Skin epidermis (tissue), 12 donors: ENCODE measurements around the gene ARHGAP6.

Source experiments
- H3K27ac ChIP-seq, 21 experiments: fragments of 200-600 bp; sonication (generic) in 11 of 21; one replicate each; pipeline ENCODE4 v1.5.0; 2020; ENCODE audit warnings: mild to moderate bottlenecking in 3 of 21, inconsistent platforms in 2 of 21, moderate library complexity in 2 of 21
- H3K4me3 ChIP-seq, 7 experiments: fragments of 200-600 bp; sonication (generic) in 2 of 7; one replicate each; pipeline ENCODE4 v1.5.0; 2020; ENCODE audit warnings: inconsistent platforms in 2 of 7, mild to moderate bottlenecking in 2 of 7, moderate library complexity in 1 of 7

The ARHGAP6 gene

GRCh38 chrX:11412715-11413623 lies 252.8 kb downstream of the ARHGAP6 start:
- no peak overlapping the region for H3K27ac ChIP-seq

GRCh38 chrX:11409957-11410356 lies 255.8 kb downstream of the ARHGAP6 start:
- no peak overlapping the region for H3K4me3 ChIP-seq
- H3K27ac ChIP-seq: no peak overlapping the region

More at GRCh38 chrX:11412715-11413623, 252.8 kb downstream of the ARHGAP6 start:
- no peak overlapping the region for H3K4me3 ChIP-seq

- no peak overlapping the region for H3K4me3 ChIP-seq
Observed at GRCh38 chrX:11408783-11409182, 256.9 kb downstream of the ARHGAP6 start.

GRCh38 chrX:11408109-11408405 lies 257.7 kb downstream of the ARHGAP6 start:
- H3K27ac ChIP-seq: no peak overlapping the region
- H3K4me3 ChIP-seq: no peak overlapping the region

More at GRCh38 chrX:11408783-11409182, 256.9 kb downstream of the ARHGAP6 start:
- H3K27ac ChIP-seq: no peak overlapping the region

- H3K27ac ChIP-seq: no peak overlapping the region
- no peak overlapping the region for H3K4me3 ChIP-seq
Observed at GRCh38 chrX:11407331-11408108, 258.2 kb downstream of the ARHGAP6 start.

GRCh38 chrX:11406109-11406765 lies 259.5 kb downstream of the ARHGAP6 start:
- no peak overlapping the region for H3K4me3 ChIP-seq
- no peak overlapping the region for H3K27ac ChIP-seq

GRCh38 chrX:11403631-11404030 lies 262.1 kb downstream of the ARHGAP6 start:
- no peak overlapping the region for H3K27ac ChIP-seq
- no peak overlapping the region for H3K4me3 ChIP-seq

- H3K4me3 ChIP-seq: no peak overlapping the region
- no peak overlapping the region for H3K27ac ChIP-seq
Observed at GRCh38 chrX:11401966-11402365, 263.8 kb downstream of the ARHGAP6 start.

GRCh38 chrX:11399489-11400094 lies 266.1 kb downstream of the ARHGAP6 start:
- H3K4me3 ChIP-seq: no peak overlapping the region
- H3K27ac ChIP-seq: no peak overlapping the region

- no peak overlapping the region for H3K27ac ChIP-seq
- no peak overlapping the region for H3K4me3 ChIP-seq
Observed at GRCh38 chrX:11398785-11399184, 266.9 kb downstream of the ARHGAP6 start.

GRCh38 chrX:11398139-11398538 lies 267.6 kb downstream of the ARHGAP6 start:
- Histone ChIP-seq H3K27ac (no peak overlapping the region), H3K4me3 (no peak overlapping the region)

GRCh38 chrX:11397680-11398079 lies 268.0 kb downstream of the ARHGAP6 start:
- no peak overlapping the region for H3K27ac ChIP-seq
- H3K4me3 ChIP-seq: no peak overlapping the region

GRCh38 chrX:11395859-11396258 lies 269.9 kb downstream of the ARHGAP6 start:
- H3K27ac ChIP-seq: no peak overlapping the region

GRCh38 chrX:11393949-11394654 lies 271.6 kb downstream of the ARHGAP6 start:
- Histone ChIP-seq H3K27ac (no peak overlapping the region), H3K4me3 (no peak overlapping the region)

More at GRCh38 chrX:11395859-11396258, 269.9 kb downstream of the ARHGAP6 start:
- no peak overlapping the region for H3K4me3 ChIP-seq

GRCh38 chrX:11386812-11387211 lies 278.9 kb downstream of the ARHGAP6 start:
- Histone ChIP-seq H3K4me3 (no peak overlapping the region), H3K27ac (peak overlapping the region in 1 of 21 experiments; percentile 17)

GRCh38 chrX:11386001-11386523 lies 279.7 kb downstream of the ARHGAP6 start:
- no peak overlapping the region for H3K4me3 ChIP-seq

GRCh38 chrX:11382930-11383329 lies 282.8 kb downstream of the ARHGAP6 start:
- Histone ChIP-seq H3K27ac (peak overlapping the region in 1 of 21 experiments; percentile 63), H3K4me3 (no peak overlapping the region)

More at GRCh38 chrX:11386001-11386523, 279.7 kb downstream of the ARHGAP6 start:
- peak overlapping the region in 1 of 21 experiments; percentile 17 for H3K27ac ChIP-seq

- peak overlapping the region in 1 of 21 experiments; percentile 10 for H3K27ac ChIP-seq
Observed at GRCh38 chrX:11381464-11381863, 284.3 kb downstream of the ARHGAP6 start.

More at GRCh38 chrX:11381464-11381863, 284.3 kb downstream of the ARHGAP6 start:
- H3K4me3 ChIP-seq: no peak overlapping the region
